Endothelial cell of umbilical vein (primary cell): Measurements from ENCODE around the gene FAM193A. TPM values are rescaled to one million over a fixed set of nuclear protein-coding genes. Genes with fewer than 3 reads are reported as not detected.

Experiments
- BruUV-seq: library from RNA; stranded (reverse); fragments of 400-500 nt; replicated peaks from 2 replicates; lab custom pipeline; 2021; lab: Mats Ljungman, UMichigan
- CTCF ChIA-PET: fragments of 300-600, 350-600 bp; sonication (Branson Sonifier 250); formaldehyde crosslinking; loops from one replicate; lab custom pipeline; 2021; ENCODE audit warnings: antibody characterized with exemption, inconsistent platforms; lab: Charles Lee
- POLR2A ChIA-PET: fragments of 300-600, 350-600 bp; sonication (Branson Sonifier 250); formaldehyde crosslinking; loops from one replicate; lab custom pipeline; 2021; ENCODE audit warnings: antibody characterized with exemption, inconsistent platforms; lab: Charles Lee
- DNase-seq: peaks from one replicate; pipeline ENCODE4 v3.0.0-alpha.2; 2011; ENCODE audit warnings: low read depth, low spot score
- FAIRE-seq: peaks from 2 replicates; lab custom pipeline; 2011; peaks lifted over from hg19 to GRCh38; lab: Jason Lieb, UNC
- H2AFZ ChIP-seq: 2 replicates; pipeline ENCODE4 v1.6.0; 2012; ENCODE audit warnings: low read depth, low read length, control low read depth, inconsistent platforms
- H3K27ac ChIP-seq: 2 replicates; pipeline ENCODE4 v1.5.1; 2011; ENCODE audit warnings: low read depth, mild to moderate bottlenecking, control low read depth, low read length, moderate library complexity; ENCODE audit not compliant: insufficient read depth
- H3K27me3 ChIP-seq, 2 experiments: 2 replicates each; pipeline versions ENCODE4 v1.6.0 to v1.6.1; 2011; ENCODE audit warnings: low read length in 2 of 2, mixed read lengths in 1 of 2; ENCODE audit not compliant: control insufficient read depth in 2 of 2, insufficient read depth in 2 of 2
- H3K36me3 ChIP-seq, 2 experiments: 2 replicates in 1 of 2; 3 replicates in 1 of 2; pipeline ENCODE4 v1.5.1; 2011; ENCODE audit warnings: low read length in 2 of 2, mild to moderate bottlenecking in 1 of 2, moderate library complexity in 1 of 2; ENCODE audit not compliant: control insufficient read depth in 2 of 2, insufficient read depth in 2 of 2; ENCODE audit errors: extremely low read depth in 1 of 2
- H3K4me1 ChIP-seq: 3 replicates; pipeline ENCODE4 v1.5.1; 2011; ENCODE audit warnings: mild to moderate bottlenecking, low read length; ENCODE audit not compliant: control insufficient read depth, insufficient read depth; ENCODE audit errors: extremely low read depth
- H3K4me2 ChIP-seq: 2 replicates; pipeline ENCODE4 v1.6.1; 2011; ENCODE audit warnings: low read length, control low read depth, mixed read lengths; ENCODE audit not compliant: insufficient read depth
- H3K4me3 ChIP-seq, 3 experiments: fragments of 200-600 bp in 1 of 3; sonication (generic), shearing (Covaris generic) in 1 of 3; replicated peaks in 1 of 3; 2 replicates each; pipeline ENCODE4 v1.5.1; 2011 to 2016; ENCODE audit warnings: control low read depth in 3 of 3, low read length in 3 of 3, mild to moderate bottlenecking in 2 of 3, inconsistent platforms in 1 of 3, low read depth in 1 of 3, moderate library complexity in 1 of 3; ENCODE audit not compliant: insufficient read depth in 1 of 3
- H3K79me2 ChIP-seq: 2 replicates; pipeline ENCODE4 v1.6.0; 2012; ENCODE audit warnings: low read length, inconsistent platforms; ENCODE audit not compliant: control insufficient read depth, insufficient read depth
- H3K9ac ChIP-seq: replicated peaks from 2 replicates; pipeline ENCODE3; 2011; ENCODE audit warnings: low read length, control low read depth; ENCODE audit not compliant: insufficient read depth; ENCODE audit errors: extremely low read depth
- H3K9me1 ChIP-seq: replicated peaks from 3 replicates; pipeline ENCODE4 v1.6.0; 2011; ENCODE audit warnings: mild to moderate bottlenecking, low read length; ENCODE audit not compliant: control insufficient read depth, insufficient read depth; ENCODE audit errors: extremely low read depth
- H3K9me3 ChIP-seq: replicated peaks from 2 replicates; pipeline ENCODE4 v1.5.1; 2012; ENCODE audit warnings: low read length, inconsistent platforms; ENCODE audit not compliant: control insufficient read depth, insufficient read depth
- H4K20me1 ChIP-seq: replicated peaks from 2 replicates; pipeline ENCODE3; 2011; ENCODE audit warnings: mild to moderate bottlenecking, low read length; ENCODE audit not compliant: control insufficient read depth, insufficient read depth; ENCODE audit errors: extremely low read depth
- EZH2 ChIP-seq: IDR thresholded peaks from 2 replicates; pipeline ENCODE4 v1.6.1; 2012; ENCODE audit warnings: borderline replicate concordance, low read depth, mild to moderate bottlenecking, moderate library complexity, low read length, inconsistent platforms; ENCODE audit not compliant: severe bottlenecking
- FOS ChIP-seq: IDR thresholded peaks from 2 replicates; pipeline ENCODE4 v1.6.1; 2011; ENCODE audit warnings: mild to moderate bottlenecking, low read length, moderate library complexity, borderline replicate concordance; ENCODE audit not compliant: insufficient read depth
- GATA2 ChIP-seq: IDR thresholded peaks from 2 replicates; pipeline ENCODE4 v1.7.0; 2011; ENCODE audit warnings: low read depth, mild to moderate bottlenecking, moderate library complexity, mixed read lengths, low read length; ENCODE audit not compliant: insufficient read length, insufficient read depth
- JUN ChIP-seq: IDR thresholded peaks from 2 replicates; pipeline ENCODE4 v1.6.1; 2011; ENCODE audit warnings: borderline replicate concordance, low read depth; ENCODE audit not compliant: insufficient read length, insufficient read depth
- MYC ChIP-seq: IDR thresholded peaks from one replicate; pipeline ENCODE4 v1.6.1; 2011; ENCODE audit warnings: mild to moderate bottlenecking, low read depth, low read length
- POLR2A ChIP-seq: IDR thresholded peaks from 2 replicates; pipeline ENCODE4 v1.6.1; 2012; ENCODE audit warnings: low read depth, mild to moderate bottlenecking, control low read depth, low read length
- POLR2AphosphoS5 ChIP-seq: IDR thresholded peaks from 2 replicates; pipeline ENCODE4 v1.6.1; 2012; ENCODE audit warnings: low read depth, mild to moderate bottlenecking, control low read depth, low read length, moderate library complexity; ENCODE audit not compliant: insufficient read depth
- dilution Hi-C: fragments of 300-500 bp; cut with MboI; formaldehyde crosslinking; loops from one replicate; pipeline ENCODE4 v1.15.0; 2019; ENCODE audit warnings: low sequenced_read_pairs; ENCODE audit not compliant: extremely low pct_ligation_motif_present
- intact Hi-C: fragments of 100-400 bp; cut with micrococcal nuclease; formaldehyde crosslinking; loops from one replicate; pipeline ENCODE4 v1.10.0; 2022
- polyA plus RNA-seq, 4 experiments: library from polyadenylated mRNA; depleted of rRNA in 3 of 4; stranded (reverse) in 3 of 4; unstranded in 1 of 4; fragments of >200 nt; gene quantifications; 2 replicates each; pipeline versions ENCODE4 v1.2.1 to v1.2.3, GENCODE V29; 2011 to 2012; ENCODE audit warnings: missing spikeins in 1 of 4
- total RNA-seq: library from RNA; stranded (reverse); gene quantifications from 2 replicates; pipeline ENCODE4 v1.2.3, GENCODE V29; 2021
- TF ChIP-seq, protein P1 (sequence below): IDR thresholded peaks from 2 replicates; pipeline ENCODE4 v1.6.1; 2011; ENCODE audit not compliant: insufficient read depth, insufficient read length
- TF ChIP-seq, protein P2 (sequence below), 2 donors: IDR thresholded peaks; 1 replicate in 1 of 2; 2 replicates in 1 of 2; pipeline ENCODE4 v1.5.1; 2011; ENCODE audit warnings: low read length in 2 of 2, mild to moderate bottlenecking in 2 of 2, moderate library complexity in 2 of 2, control low read depth in 1 of 2, inconsistent platforms in 1 of 2, low read depth in 1 of 2; ENCODE audit not compliant: insufficient read depth in 1 of 2; ENCODE audit errors: extremely low read depth in 1 of 2

FAM193A gene
- total and polyA plus RNA-seq, 2 donors (not counting 3 experiments of a cell fraction or from before 2014, with no cell fraction given): 12.3 to 32.1 TPM

DNA sequence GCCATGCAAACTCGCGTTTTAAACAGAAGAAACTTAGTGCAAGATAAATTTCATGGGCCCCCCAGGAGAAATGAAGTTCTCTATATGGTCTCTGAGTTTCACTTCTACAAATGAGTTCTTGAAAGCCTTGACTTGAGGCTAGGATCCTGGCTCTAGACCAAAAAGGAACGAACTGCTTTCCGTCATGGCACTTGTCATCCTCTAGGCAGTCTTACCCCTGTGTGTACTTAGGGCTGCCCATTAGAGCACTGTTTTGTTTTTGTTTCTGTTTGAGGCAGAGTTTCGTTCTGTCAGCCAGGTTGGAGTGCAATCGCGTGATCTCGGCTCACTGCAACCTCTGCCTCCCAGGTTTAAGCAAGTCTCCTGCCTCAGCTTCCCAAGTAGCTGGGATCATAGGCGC lies 38.5 kb upstream of the FAM193A start:
- intact Hi-C loops (no loop called here), dilution Hi-C loops (no loop called here)
- peaks cover 26 to 27% of the 10 kb centered on the region in 2 experiments for H3K36me3 ChIP-seq
- H2AFZ ChIP-seq: no peak overlapping the region
- H3K4me1 ChIP-seq: peaks cover 12% of the 10 kb centered on the region
- BruUV-seq: no TSS peak
- H3K9me1 ChIP-seq: no peaks in the 10 kb centered on the region
- H3K27me3 ChIP-seq: no peaks in the 10 kb centered on the region
- FAIRE-seq (no peak), DNase-seq (no peak)
- TF ChIP-seq, protein P1, sequence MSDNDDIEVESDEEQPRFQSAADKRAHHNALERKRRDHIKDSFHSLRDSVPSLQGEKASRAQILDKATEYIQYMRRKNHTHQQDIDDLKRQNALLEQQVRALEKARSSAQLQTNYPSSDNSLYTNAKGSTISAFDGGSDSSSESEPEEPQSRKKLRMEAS: no peak
- no peak for TF ChIP-seq JUN
- no peak for TF ChIP-seq POLR2A
- TF ChIP-seq MYC: no peak
- TF ChIP-seq GATA2: no peak
- TF ChIP-seq FOS: no peak
- TF ChIP-seq, protein P2, sequence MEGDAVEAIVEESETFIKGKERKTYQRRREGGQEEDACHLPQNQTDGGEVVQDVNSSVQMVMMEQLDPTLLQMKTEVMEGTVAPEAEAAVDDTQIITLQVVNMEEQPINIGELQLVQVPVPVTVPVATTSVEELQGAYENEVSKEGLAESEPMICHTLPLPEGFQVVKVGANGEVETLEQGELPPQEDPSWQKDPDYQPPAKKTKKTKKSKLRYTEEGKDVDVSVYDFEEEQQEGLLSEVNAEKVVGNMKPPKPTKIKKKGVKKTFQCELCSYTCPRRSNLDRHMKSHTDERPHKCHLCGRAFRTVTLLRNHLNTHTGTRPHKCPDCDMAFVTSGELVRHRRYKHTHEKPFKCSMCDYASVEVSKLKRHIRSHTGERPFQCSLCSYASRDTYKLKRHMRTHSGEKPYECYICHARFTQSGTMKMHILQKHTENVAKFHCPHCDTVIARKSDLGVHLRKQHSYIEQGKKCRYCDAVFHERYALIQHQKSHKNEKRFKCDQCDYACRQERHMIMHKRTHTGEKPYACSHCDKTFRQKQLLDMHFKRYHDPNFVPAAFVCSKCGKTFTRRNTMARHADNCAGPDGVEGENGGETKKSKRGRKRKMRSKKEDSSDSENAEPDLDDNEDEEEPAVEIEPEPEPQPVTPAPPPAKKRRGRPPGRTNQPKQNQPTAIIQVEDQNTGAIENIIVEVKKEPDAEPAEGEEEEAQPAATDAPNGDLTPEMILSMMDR (IDR thresholded peaks at IDR 0.05; ENCODE audit: extremely low read depth in 1 of 2, insufficient read depth in 1 of 2, low read depth in 1 of 2, low read length in 2 of 2): no peak
- no peak for TF ChIP-seq POLR2AphosphoS5
- TF ChIP-seq EZH2: no peak
- no peaks in the 10 kb centered on the region for H3K9me3 ChIP-seq
- CTCF ChIA-PET: no interaction called here
- peaks cover 56% of the 10 kb centered on the region for H3K79me2 ChIP-seq
- POLR2A ChIA-PET: no interaction called here
- H3K27ac ChIP-seq: no peak overlapping the region
- H4K20me1 ChIP-seq: peaks cover 7% of the 10 kb centered on the region
- no peak overlapping the region for H3K4me3 ChIP-seq
- H3K4me2 ChIP-seq: no peak overlapping the region
- H3K9ac ChIP-seq: no peak overlapping the region
